Fibroblast of the aortic adventitia (primary cell): Measurements from ENCODE around the gene PLA2R1. TPM values are rescaled to one million over a fixed set of nuclear protein-coding genes. Genes with fewer than 3 reads are reported as not detected.

ENCODE experiments used
- DNase-seq: peaks from one replicate; pipeline ENCODE4 v3.0.0-alpha.2; 2010; ENCODE audit warnings: low read depth
- H3K4me3 ChIP-seq: 2 replicates; pipeline ENCODE4 v1.5.1; 2011; ENCODE audit warnings: low read depth, mild to moderate bottlenecking, control low read depth, low read length, moderate library complexity
- total RNA-seq: library from RNA; depleted of rRNA; stranded (reverse); fragments of >200 nt; gene quantifications from 2 replicates; pipeline ENCODE4 v1.2.3, GENCODE V29; 2012; ENCODE audit warnings: low replicate concordance
- TF ChIP-seq, protein P1 (sequence below): IDR thresholded peaks from 2 replicates; pipeline ENCODE4 v1.5.1; 2011; ENCODE audit warnings: mild to moderate bottlenecking, low read length, control low read depth, inconsistent platforms; ENCODE audit not compliant: insufficient read depth

Gene PLA2R1
- total RNA-seq, 1 donor, result 27.0 TPM

DNA sequence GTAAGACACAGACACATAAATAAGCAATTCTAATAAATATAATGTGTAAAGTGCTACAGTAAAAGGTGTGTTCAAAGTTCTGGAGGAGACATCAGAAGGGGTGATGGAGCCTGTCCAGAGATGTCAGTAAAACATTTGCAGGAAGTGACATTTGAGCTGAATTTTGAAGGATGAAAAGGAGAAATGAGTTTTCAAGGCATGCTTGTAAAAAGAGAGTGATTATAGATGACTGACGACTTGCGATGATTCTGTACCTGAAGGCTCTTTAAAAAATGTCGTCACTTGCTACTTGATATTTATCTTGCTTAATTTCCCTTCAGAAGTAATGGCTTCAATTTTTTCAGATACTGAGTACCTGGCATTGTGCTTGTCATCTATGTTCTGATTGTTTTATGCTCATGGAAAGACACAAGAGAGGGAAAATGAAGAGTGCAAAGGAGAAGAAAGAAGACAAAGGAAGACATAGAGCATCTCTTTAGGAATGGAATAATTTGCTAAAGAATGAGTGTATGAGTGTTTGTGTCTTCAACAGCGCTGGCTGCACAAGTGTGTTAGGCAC is 73.9 kb downstream of the PLA2R1 start:
- TF ChIP-seq, protein P1, sequence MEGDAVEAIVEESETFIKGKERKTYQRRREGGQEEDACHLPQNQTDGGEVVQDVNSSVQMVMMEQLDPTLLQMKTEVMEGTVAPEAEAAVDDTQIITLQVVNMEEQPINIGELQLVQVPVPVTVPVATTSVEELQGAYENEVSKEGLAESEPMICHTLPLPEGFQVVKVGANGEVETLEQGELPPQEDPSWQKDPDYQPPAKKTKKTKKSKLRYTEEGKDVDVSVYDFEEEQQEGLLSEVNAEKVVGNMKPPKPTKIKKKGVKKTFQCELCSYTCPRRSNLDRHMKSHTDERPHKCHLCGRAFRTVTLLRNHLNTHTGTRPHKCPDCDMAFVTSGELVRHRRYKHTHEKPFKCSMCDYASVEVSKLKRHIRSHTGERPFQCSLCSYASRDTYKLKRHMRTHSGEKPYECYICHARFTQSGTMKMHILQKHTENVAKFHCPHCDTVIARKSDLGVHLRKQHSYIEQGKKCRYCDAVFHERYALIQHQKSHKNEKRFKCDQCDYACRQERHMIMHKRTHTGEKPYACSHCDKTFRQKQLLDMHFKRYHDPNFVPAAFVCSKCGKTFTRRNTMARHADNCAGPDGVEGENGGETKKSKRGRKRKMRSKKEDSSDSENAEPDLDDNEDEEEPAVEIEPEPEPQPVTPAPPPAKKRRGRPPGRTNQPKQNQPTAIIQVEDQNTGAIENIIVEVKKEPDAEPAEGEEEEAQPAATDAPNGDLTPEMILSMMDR, result no peak
- H3K4me3 ChIP-seq, result no peak overlapping the region
- DNase-seq, result no peak

DNA sequence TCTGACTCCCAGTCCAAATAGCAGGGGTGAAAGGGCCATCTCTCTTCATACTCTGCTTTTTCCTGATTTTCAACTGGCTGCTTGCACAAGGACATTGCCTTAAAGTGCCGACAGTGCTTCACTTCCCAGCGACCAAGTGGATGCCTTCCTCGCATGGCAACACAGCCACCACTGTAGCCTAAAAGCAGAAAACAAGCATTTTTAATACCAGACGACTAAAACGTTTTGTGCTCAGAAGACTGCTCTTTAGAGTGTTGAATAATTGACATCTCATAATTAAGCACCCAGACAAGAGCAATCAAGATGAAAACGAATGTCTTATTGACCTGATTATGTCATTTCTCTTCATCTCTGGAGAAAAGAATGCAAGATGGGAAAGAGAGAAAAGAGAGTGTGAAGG is 75.2 kb downstream of the PLA2R1 start:
- no peak for DNase-seq
- H3K4me3 ChIP-seq, result no peak overlapping the region
- TF ChIP-seq, protein P1, result no peak

DNA sequence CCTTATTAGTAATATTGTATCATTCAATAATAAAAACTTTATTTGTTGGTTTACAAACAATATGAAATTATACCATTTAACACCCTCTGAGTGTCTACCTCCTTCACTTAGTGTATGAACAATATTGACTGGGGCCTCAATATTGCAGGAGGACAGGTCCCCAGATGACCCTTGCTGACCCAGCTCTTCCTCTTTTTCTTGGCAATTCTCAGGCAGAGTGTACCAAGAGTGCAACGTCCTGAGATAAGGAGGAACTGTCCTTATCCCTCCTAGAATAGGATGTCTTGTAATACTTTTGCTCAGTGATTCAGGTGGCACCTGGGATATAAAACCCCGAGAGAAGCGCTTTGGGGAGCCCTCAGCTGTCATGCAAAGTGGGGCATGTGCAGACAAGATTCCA is 76.8 kb downstream of the PLA2R1 start:
- TF ChIP-seq, protein P1, result no peak
- H3K4me3 ChIP-seq, result no peak overlapping the region
- DNase-seq, result no peak

DNA sequence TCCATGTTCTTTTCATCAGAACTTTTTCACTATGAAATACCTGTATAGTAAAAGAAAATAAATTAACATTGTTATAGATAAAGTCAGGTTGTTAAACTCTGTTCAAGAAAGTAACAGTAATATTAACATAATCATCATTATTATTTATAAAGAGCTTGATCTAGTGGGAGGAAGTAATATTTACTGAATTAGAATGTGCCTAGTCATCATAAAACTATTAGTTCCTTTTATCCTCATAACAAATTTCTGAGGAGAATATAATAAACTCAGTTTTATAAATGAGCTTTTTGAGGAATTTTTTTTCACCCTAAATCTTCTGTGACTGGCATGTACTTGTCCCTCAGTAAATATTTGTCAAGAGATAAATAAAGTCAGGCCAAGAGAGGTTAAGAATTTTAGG is 78.4 kb downstream of the PLA2R1 start:
- DNase-seq, result no peak

DNA sequence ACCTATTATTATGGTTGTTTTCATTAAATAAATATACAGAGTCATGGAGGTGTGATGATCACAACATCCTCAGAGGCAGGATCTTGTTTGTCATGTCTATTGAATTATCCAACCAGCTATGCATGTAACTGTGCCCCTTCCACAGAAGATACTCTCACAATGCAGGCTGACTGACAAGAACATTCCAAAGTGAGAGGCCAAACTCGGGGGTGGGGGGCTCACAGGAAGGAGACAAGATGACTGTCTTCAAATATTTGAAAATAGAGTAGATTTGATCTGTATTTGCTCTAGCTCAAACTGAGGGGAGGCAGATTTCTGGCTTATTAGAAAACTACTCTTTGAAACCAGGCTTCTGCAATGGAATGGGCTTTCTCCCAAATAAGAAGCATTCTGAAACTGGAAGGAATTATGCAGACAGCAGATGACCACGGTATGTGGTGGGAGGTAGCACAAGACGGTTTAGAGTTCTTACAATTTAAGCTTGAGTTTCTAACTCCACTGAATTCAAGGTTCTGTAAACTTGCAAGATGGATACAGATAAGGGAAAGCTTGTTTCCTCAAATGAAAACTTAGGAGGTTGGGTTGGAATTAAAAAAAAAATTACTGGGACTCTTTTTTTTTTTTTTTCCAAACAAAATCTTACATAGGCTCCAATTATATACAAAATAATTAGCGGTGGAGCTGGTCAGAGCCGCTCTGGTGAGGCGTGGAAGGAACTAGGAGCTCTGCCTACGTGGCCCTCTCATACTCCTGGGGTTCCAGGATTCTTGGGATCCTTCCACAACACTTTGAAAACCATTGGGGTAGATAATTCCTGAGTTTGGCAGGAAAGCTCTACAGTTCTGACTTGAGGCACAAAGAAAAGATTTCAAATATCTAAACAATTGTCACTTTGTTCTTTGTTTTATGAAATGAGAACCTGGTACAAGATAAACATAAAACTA is 79.3 kb downstream of the PLA2R1 start:
- DNase-seq, result peak; percentile 66
- TF ChIP-seq, protein P1, result no peak
- H3K4me3 ChIP-seq, result no peak overlapping the region

More for the DNA sequence above, 78.4 kb downstream of the PLA2R1 start:
- no peak overlapping the region for H3K4me3 ChIP-seq
- TF ChIP-seq, protein P1, result no peak

DNA sequence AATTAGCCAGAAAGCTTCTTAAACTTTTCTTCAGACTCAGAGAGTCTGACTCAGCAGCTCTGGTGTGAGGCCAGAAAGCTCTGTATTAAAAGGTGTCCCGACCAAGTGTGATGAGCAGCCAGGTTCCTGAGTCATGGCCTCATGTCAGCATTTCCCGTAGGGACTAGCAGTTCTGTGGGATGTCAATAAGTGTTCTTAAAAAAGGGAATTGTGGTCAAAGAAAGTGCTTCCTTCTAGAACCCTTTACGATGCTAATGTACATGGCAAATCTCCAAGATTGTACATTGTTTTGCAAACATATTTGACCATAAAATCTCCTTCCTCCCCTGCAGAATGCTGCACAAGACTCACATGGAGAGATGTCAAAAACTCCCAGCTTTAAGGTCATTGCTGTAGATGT is 80.1 kb downstream of the PLA2R1 start:
- TF ChIP-seq, protein P1, result no peak
- H3K4me3 ChIP-seq, result no peak overlapping the region
- peak; percentile 85 for DNase-seq
